H9 (cell line): ENCODE measurements around the gene TUBB4B. TPM values are rescaled to one million over a fixed set of nuclear protein-coding genes. Genes with fewer than 3 reads are reported as not detected.

Experiments used
- DNase-seq: peaks from one replicate; pipeline ENCODE4 v3.0.0-alpha.2; 2017
- H2AFZ ChIP-seq: one replicate; pipeline ENCODE4 v1.6.1; 2013; ENCODE audit warnings: mild to moderate bottlenecking, low read length, control low read depth, moderate library complexity
- H2AK5ac ChIP-seq: 2 replicates; pipeline ENCODE4 v1.6.1; 2013; ENCODE audit warnings: low read length, control low read depth, mixed read lengths; ENCODE audit not compliant: insufficient read length
- H2BK120ac ChIP-seq: one replicate; pipeline ENCODE4 v1.6.1; 2013; ENCODE audit warnings: low read depth, mild to moderate bottlenecking, low read length, control low read depth, inconsistent platforms; ENCODE audit not compliant: poor library complexity, severe bottlenecking
- H2BK12ac ChIP-seq: 2 replicates; pipeline ENCODE4 v1.6.1; 2013; ENCODE audit warnings: low read length, control low read depth, mixed read lengths, low read depth; ENCODE audit not compliant: insufficient read length
- H2BK15ac ChIP-seq: 2 replicates; pipeline ENCODE4 v1.6.1; 2013; ENCODE audit warnings: low read depth, low read length, control low read depth
- H2BK20ac ChIP-seq: one replicate; pipeline ENCODE4 v1.6.1; 2013; ENCODE audit warnings: low read depth, mild to moderate bottlenecking, low read length, control low read depth, inconsistent platforms; ENCODE audit not compliant: poor library complexity, severe bottlenecking
- H2BK5ac ChIP-seq: 2 replicates; pipeline ENCODE4 v1.6.1; 2013; ENCODE audit warnings: low read length, control low read depth, mixed read lengths; ENCODE audit not compliant: insufficient read length
- H3K14ac ChIP-seq: 2 replicates; pipeline ENCODE4 v1.6.1; 2013; ENCODE audit warnings: low read length, control low read depth; ENCODE audit not compliant: insufficient read depth
- H3K18ac ChIP-seq: 2 replicates; pipeline ENCODE4 v1.6.1; 2013; ENCODE audit warnings: low read depth, mild to moderate bottlenecking, mixed read lengths, low read length, control low read depth; ENCODE audit not compliant: insufficient read length
- H3K23ac ChIP-seq: 2 replicates; pipeline ENCODE4 v1.6.1; 2013; ENCODE audit warnings: low read length, control low read depth, mixed read lengths, low read depth; ENCODE audit not compliant: insufficient read length
- H3K23me2 ChIP-seq: 2 replicates; pipeline ENCODE4 v1.6.1; 2013; ENCODE audit warnings: low read depth, mild to moderate bottlenecking, mixed read lengths, low read length, control low read depth; ENCODE audit not compliant: insufficient read length, poor library complexity, severe bottlenecking
- H3K27ac ChIP-seq: 2 replicates; pipeline ENCODE4 v1.5.1; 2013; ENCODE audit warnings: low read length, control low read depth, mixed read lengths, low read depth; ENCODE audit not compliant: insufficient read length
- H3K27me3 ChIP-seq: 2 replicates; pipeline ENCODE4 v1.6.1; 2013; ENCODE audit warnings: low read length, control low read depth, inconsistent platforms; ENCODE audit not compliant: insufficient read depth
- H3K4ac ChIP-seq: 2 replicates; pipeline ENCODE4 v1.6.1; 2013; ENCODE audit warnings: low read depth, mild to moderate bottlenecking, control low read depth, inconsistent platforms, low read length, moderate library complexity
- H3K4me1 ChIP-seq: 2 replicates; pipeline ENCODE4 v1.6.1; 2013; ENCODE audit warnings: low read length, control low read depth, inconsistent platforms; ENCODE audit not compliant: insufficient read depth
- H3K4me2 ChIP-seq: 2 replicates; pipeline ENCODE4 v1.6.1; 2013; ENCODE audit warnings: low read length, control low read depth, mixed read lengths; ENCODE audit not compliant: insufficient read length, insufficient read depth
- H3K56ac ChIP-seq: 2 replicates; pipeline ENCODE4 v1.6.1; 2013; ENCODE audit warnings: low read depth, mild to moderate bottlenecking, mixed read lengths, low read length, control low read depth; ENCODE audit not compliant: insufficient read length
- H3K79me1 ChIP-seq: 2 replicates; pipeline ENCODE4 v1.6.1; 2013; ENCODE audit warnings: low read depth, mild to moderate bottlenecking, moderate library complexity, low read length, control low read depth, inconsistent platforms; ENCODE audit not compliant: insufficient read depth, poor library complexity, severe bottlenecking
- H3K79me2 ChIP-seq: 2 replicates; pipeline ENCODE4 v1.6.1; 2013; ENCODE audit warnings: low read length, control low read depth, inconsistent platforms; ENCODE audit not compliant: insufficient read depth
- H3K9ac ChIP-seq: 2 replicates; pipeline ENCODE4 v1.6.1; 2013; ENCODE audit warnings: low read length, control low read depth, mixed read lengths; ENCODE audit not compliant: insufficient read length; ENCODE audit errors: extremely low read depth
- H3K9me3 ChIP-seq: one replicate; pipeline ENCODE4 v1.6.1; 2013; ENCODE audit warnings: low read depth, low read length, inconsistent platforms; ENCODE audit not compliant: control insufficient read depth
- H3T11ph ChIP-seq: one replicate; pipeline ENCODE4 v1.6.1; 2013; ENCODE audit warnings: mild to moderate bottlenecking, low read length, control low read depth, inconsistent platforms
- H4K20me1 ChIP-seq: one replicate; pipeline ENCODE4 v1.6.1; 2013; ENCODE audit not compliant: control insufficient read depth, insufficient read length, insufficient read depth
- H4K5ac ChIP-seq: 2 replicates; pipeline ENCODE4 v1.6.1; 2013; ENCODE audit warnings: low read depth, mild to moderate bottlenecking, mixed read lengths, low read length, control low read depth; ENCODE audit not compliant: insufficient read length
- H4K8ac ChIP-seq: replicated peaks from 2 replicates; pipeline ENCODE4 v1.6.1; 2013; ENCODE audit warnings: low read length, control low read depth, mixed read lengths, low read depth; ENCODE audit not compliant: insufficient read length
- H4K91ac ChIP-seq: 2 replicates; pipeline ENCODE4 v1.6.1; 2013; ENCODE audit warnings: low read depth, mild to moderate bottlenecking, moderate library complexity, mixed read lengths, low read length, control low read depth; ENCODE audit not compliant: insufficient read length
- H3K27ac Mint-ChIP-seq, 3 experiments: 2 replicates in 2 of 3; 3 replicates in 1 of 3; pipeline ENCODE4 v1.8.0; 2020 to 2021; ENCODE audit warnings: mixed read lengths in 3 of 3, mild to moderate bottlenecking in 1 of 3, moderate library complexity in 1 of 3
- H3K27me3 Mint-ChIP-seq: 2 replicates; pipeline ENCODE4 v1.8.0; 2021; ENCODE audit warnings: low read depth, mild to moderate bottlenecking, moderate library complexity, mixed read lengths
- H3K36me3 Mint-ChIP-seq, 3 experiments: 2 replicates in 2 of 3; 3 replicates in 1 of 3; pipeline ENCODE4 v1.8.0; 2020 to 2021; ENCODE audit warnings: low read depth in 3 of 3, mixed read lengths in 3 of 3; ENCODE audit not compliant: insufficient read depth in 1 of 3
- H3K4me1 Mint-ChIP-seq, 2 experiments: 2 replicates each; pipeline ENCODE4 v1.8.0; 2020; ENCODE audit warnings: mixed read lengths in 2 of 2
- H3K4me3 Mint-ChIP-seq, 2 experiments: 2 replicates in 1 of 2; 3 replicates in 1 of 2; pipeline ENCODE4 v1.8.0; 2020 to 2021; ENCODE audit warnings: mild to moderate bottlenecking in 2 of 2, mixed read lengths in 2 of 2, moderate library complexity in 1 of 2
- H3K9me3 Mint-ChIP-seq, 2 experiments: 2 replicates in 1 of 2; 3 replicates in 1 of 2; pipeline ENCODE4 v1.8.0; 2020; ENCODE audit warnings: mild to moderate bottlenecking in 2 of 2, mixed read lengths in 2 of 2, moderate library complexity in 1 of 2
- CTCF ChIP-seq: fragments of 200-600 bp; sonication (generic); conservative IDR thresholded peaks from 3 replicates; pipeline ENCODE4 v1.8.0; 2021; ENCODE audit warnings: antibody characterized with exemption, mild to moderate bottlenecking
- WGBS: extraction: QIAGEN DNeasy Blood & Tissue Kit; methylation state at CpG from one replicate; pipeline ENCODE4 v1.1.7; 2013; ENCODE audit warnings: missing lambda C conversion rate, low lambda C conversion rate, mixed read lengths; ENCODE audit not compliant: insufficient read length; ENCODE audit errors: extremely low coverage; 5-methylcytosine and 5-hydroxymethylcytosine counted together
- total RNA-seq: library from RNA; stranded (reverse); gene quantifications from 2 replicates; pipeline ENCODE4 v1.2.1, GENCODE V29; 2021

TUBB4B gene
- total RNA-seq, 1 experiment from 2014 or later, result 378 TPM

GRCh38 chr9:137212520-137212919, 28.6 kb upstream of the TUBB4B start:
- H3K18ac ChIP-seq, result no peak overlapping the region
- H4K20me1 ChIP-seq, result no peaks in the 10 kb centered on the region
- H2AFZ ChIP-seq, result no peak overlapping the region
- no peaks in the 10 kb centered on the region for H3K27me3 Mint-ChIP-seq
- H4K91ac ChIP-seq, result no peak overlapping the region
- H3K27ac ChIP-seq, result no peak overlapping the region
- TF ChIP-seq CTCF, result no peak; the same call in 2 of the 3 replicates
- H2BK5ac ChIP-seq, result no peak overlapping the region
- H2BK15ac ChIP-seq, result no peak overlapping the region
- H3T11ph ChIP-seq, result no peak overlapping the region
- H3K4me1 Mint-ChIP-seq, result peaks cover 4 to 5% of the 10 kb centered on the region in 2 experiments
- H3K4me1 ChIP-seq, result no peaks in the 10 kb centered on the region; the same call in 1 of the 2 replicates
- H2BK120ac ChIP-seq, result no peak overlapping the region
- no peak overlapping the region for H2AK5ac ChIP-seq
- whole genome bisulfite sequencing, result no CpG with 5 or more reads among the region's 21 CpGs
- no peaks in the 10 kb centered on the region for H3K23me2 ChIP-seq
- no peaks in the 10 kb centered on the region for H3K27me3 ChIP-seq
- no peak overlapping the region for H2BK20ac ChIP-seq
- no peaks in the 10 kb centered on the region for H3K79me2 ChIP-seq
- H3K23ac ChIP-seq, result no peak overlapping the region
- DNase-seq, result no peak
- H3K9me3 Mint-ChIP-seq, result no peaks in the 10 kb centered on the region
- no peak overlapping the region for H3K4me2 ChIP-seq
- H3K4me3 Mint-ChIP-seq, result no peak overlapping the region
- H3K4ac ChIP-seq, result no peak overlapping the region
- no peak overlapping the region for H3K14ac ChIP-seq
- H3K9me3 ChIP-seq, result no peaks in the 10 kb centered on the region
- H3K9ac ChIP-seq, result no peak overlapping the region
- H3K36me3 Mint-ChIP-seq, result peaks cover 6 to 41% (median 32%) of the 10 kb centered on the region in 3 experiments; a peak in 6 of 7 replicates
- no peak overlapping the region for H4K5ac ChIP-seq
- H2BK12ac ChIP-seq, result no peak overlapping the region
- H3K79me1 ChIP-seq, result peaks cover under 1% of the 10 kb centered on the region
- no peak overlapping the region for H3K56ac ChIP-seq
- no peak overlapping the region for H3K27ac Mint-ChIP-seq
- no peak overlapping the region for H4K8ac ChIP-seq
